CD4-positive, alpha-beta T cell treated with Interleukin-6 for 4 hours (primary cell): ENCODE results near the gene NRXN3.

Experiments used
- DNase-seq: peaks from one replicate; pipeline ENCODE4 v3.0.0-alpha.2; 2020; ENCODE audit warnings: mixed read lengths

The NRXN3 gene

GRCh38 chr14:78666336-78667056, 496.3 kb downstream of the NRXN3 start:
- DNase-seq = no peak

- DNase-seq = no peak
These were observed 497.0 kb downstream of the NRXN3 start for GRCh38 chr14:78667141-78667540.

GRCh38 chr14:78673845-78674244, 503.7 kb downstream of the NRXN3 start:
- DNase-seq = no peak

- DNase-seq = no peak
These were observed 504.6 kb downstream of the NRXN3 start for GRCh38 chr14:78674820-78675219.

- DNase-seq = no peak
These were observed 513.0 kb downstream of the NRXN3 start for GRCh38 chr14:78683206-78683605.

- no peak for DNase-seq
These were observed 513.8 kb downstream of the NRXN3 start for GRCh38 chr14:78683981-78684380.

GRCh38 chr14:78688503-78688902, 518.3 kb downstream of the NRXN3 start:
- no peak for DNase-seq

GRCh38 chr14:78690836-78691235, 520.7 kb downstream of the NRXN3 start:
- no peak for DNase-seq

GRCh38 chr14:78697341-78697740, 527.2 kb downstream of the NRXN3 start:
- DNase-seq = no peak

- DNase-seq = no peak
These were observed 528.8 kb downstream of the NRXN3 start for GRCh38 chr14:78698991-78699390.

- DNase-seq = no peak
These were observed 530.1 kb downstream of the NRXN3 start for GRCh38 chr14:78700236-78700635.

- no peak for DNase-seq
These were observed 531.1 kb downstream of the NRXN3 start for GRCh38 chr14:78701246-78701645.

GRCh38 chr14:78704965-78705364, 534.8 kb downstream of the NRXN3 start:
- DNase-seq = no peak

GRCh38 chr14:78705989-78706388, 535.8 kb downstream of the NRXN3 start:
- DNase-seq = no peak

- no peak for DNase-seq
These were observed 539.8 kb downstream of the NRXN3 start for GRCh38 chr14:78709795-78710557.

- no peak for DNase-seq
These were observed 540.8 kb downstream of the NRXN3 start for GRCh38 chr14:78710963-78711362.

GRCh38 chr14:78713716-78714115, 543.5 kb downstream of the NRXN3 start:
- DNase-seq = no peak

GRCh38 chr14:78714711-78715110, 544.5 kb downstream of the NRXN3 start:
- DNase-seq = no peak

GRCh38 chr14:78721756-78722480, 551.7 kb downstream of the NRXN3 start:
- DNase-seq = no peak

- no peak for DNase-seq
These were observed 554.9 kb downstream of the NRXN3 start for GRCh38 chr14:78725086-78725485.

GRCh38 chr14:78737116-78737515, 566.9 kb downstream of the NRXN3 start:
- no peak for DNase-seq

GRCh38 chr14:78737601-78738000, 567.4 kb downstream of the NRXN3 start:
- no peak for DNase-seq

- no peak for DNase-seq
These were observed 576.0 kb downstream of the NRXN3 start for GRCh38 chr14:78746086-78746595.

- no peak for DNase-seq
These were observed 577.6 kb downstream of the NRXN3 start for GRCh38 chr14:78747813-78748212.
